Neural cell (in vitro differentiated cells): ENCODE results near the gene CMTM8. TPM values are rescaled to one million over a fixed set of nuclear protein-coding genes. Genes with fewer than 3 reads are reported as not detected.

Experiments
- H2AFZ ChIP-seq: fragments of 200-600, 300-800 bp; sonication (generic), shearing (Covaris generic); 2 replicates; pipeline ENCODE4 v1.6.0; 2014; ENCODE audit warnings: low read depth, mild to moderate bottlenecking, antibody characterized with exemption, low read length, moderate library complexity
- H3F3A ChIP-seq: fragments of 200-600 bp; shearing (Covaris generic); 2 replicates; pipeline ENCODE4 v1.6.1; 2016; ENCODE audit warnings: mild to moderate bottlenecking, moderate library complexity, mixed read lengths, antibody characterized with exemption, low read length; ENCODE audit not compliant: insufficient read depth, poor library complexity, severe bottlenecking
- H3K27ac ChIP-seq: fragments of 200-600, 300-800 bp; sonication (generic), shearing (Covaris generic); 2 replicates; pipeline ENCODE4 v1.5.1; 2014; ENCODE audit warnings: mild to moderate bottlenecking, low read length, moderate library complexity
- H3K27me3 ChIP-seq: fragments of 300-800, 200-600 bp; sonication (generic), shearing (Covaris generic); 2 replicates; pipeline ENCODE4 v1.6.0; 2014; ENCODE audit warnings: mild to moderate bottlenecking, low read depth, low read length, moderate library complexity; ENCODE audit not compliant: insufficient read depth
- H3K36me3 ChIP-seq: fragments of 300-800, 200-600 bp; sonication (generic), shearing (Covaris generic); 2 replicates; pipeline ENCODE4 v1.5.1; 2014; ENCODE audit warnings: mild to moderate bottlenecking, antibody characterized with exemption, low read length, moderate library complexity; ENCODE audit not compliant: insufficient read depth
- H3K4me2 ChIP-seq: fragments of 300-800, 200-600 bp; sonication (generic), shearing (Covaris generic); 2 replicates; pipeline ENCODE4 v1.6.0; 2014; ENCODE audit warnings: mild to moderate bottlenecking, low read length
- H3K4me3 ChIP-seq: fragments of 300-800, 200-600 bp; sonication (generic), shearing (Covaris generic); 2 replicates; pipeline ENCODE4 v1.5.1; 2014; ENCODE audit warnings: mild to moderate bottlenecking, low read length, moderate library complexity
- H3K79me2 ChIP-seq: fragments of 200-600 bp; shearing (Covaris generic); replicated peaks from 2 replicates; pipeline ENCODE4 v1.6.0; 2014; ENCODE audit warnings: mild to moderate bottlenecking, low read length, moderate library complexity; ENCODE audit not compliant: insufficient read depth
- H3K9ac ChIP-seq: fragments of 300-800, 200-600 bp; sonication (generic), shearing (Covaris generic); 2 replicates; pipeline ENCODE4 v1.6.1; 2016; ENCODE audit warnings: mild to moderate bottlenecking, low read length, mixed read lengths
- H3K9me2 ChIP-seq: fragments of 200-600 bp; shearing (Covaris generic); 2 replicates; pipeline ENCODE4 v1.6.1; 2016; ENCODE audit warnings: mild to moderate bottlenecking, low read length, mixed read lengths; ENCODE audit not compliant: insufficient read depth
- H3K9me3 ChIP-seq: fragments of 200-600, 300-800 bp; sonication (generic), shearing (Covaris generic); 2 replicates; pipeline ENCODE4 v1.6.1; 2016; ENCODE audit warnings: mild to moderate bottlenecking, mixed run types, low read length, moderate library complexity, mixed read lengths
- H4K20me1 ChIP-seq: fragments of 200-600 bp; shearing (Covaris generic); 2 replicates; pipeline ENCODE4 v1.6.1; 2016; ENCODE audit warnings: mild to moderate bottlenecking, mixed run types; ENCODE audit not compliant: insufficient read depth
- CTCF ChIP-seq: fragments of 450-650 bp; IDR thresholded peaks from 2 replicates; pipeline ENCODE4 v1.5.1; 2014; ENCODE audit warnings: antibody characterized with exemption, mild to moderate bottlenecking, moderate library complexity; ENCODE audit not compliant: poor library complexity, severe bottlenecking
- EP300 ChIP-seq: fragments of 450-650 bp; conservative IDR thresholded peaks from 2 replicates; pipeline ENCODE4 v1.6.1; 2014; ENCODE audit warnings: antibody characterized with exemption, mild to moderate bottlenecking, moderate library complexity; ENCODE audit not compliant: poor library complexity, severe bottlenecking
- EZH2 ChIP-seq: fragments of 200-600, 300-800 bp; shearing (Covaris generic), sonication (generic); IDR thresholded peaks from 2 replicates; pipeline ENCODE4 v1.6.1; 2014; ENCODE audit warnings: antibody characterized with exemption, low read length, borderline replicate concordance, mild to moderate bottlenecking; ENCODE audit not compliant: insufficient read depth, poor library complexity, severe bottlenecking
- MXI1 ChIP-seq: fragments of 450-650 bp; conservative IDR thresholded peaks from 2 replicates; pipeline ENCODE4 v1.6.1; 2014; ENCODE audit warnings: antibody characterized with exemption, mild to moderate bottlenecking; ENCODE audit not compliant: poor library complexity, severe bottlenecking
- POLR2AphosphoS5 ChIP-seq: IDR thresholded peaks from 2 replicates; pipeline ENCODE4 v1.6.1; 2012
- RAD21 ChIP-seq: fragments of 450-650 bp; conservative IDR thresholded peaks from 2 replicates; pipeline ENCODE4 v1.6.1; 2014; ENCODE audit warnings: antibody characterized with exemption, mild to moderate bottlenecking, moderate library complexity
- REST ChIP-seq: IDR thresholded peaks from 2 replicates; pipeline ENCODE4 v1.6.1; 2012; ENCODE audit warnings: borderline replicate concordance
- SMC3 ChIP-seq: fragments of 450-650 bp; conservative IDR thresholded peaks from 2 replicates; pipeline ENCODE4 v1.6.1; 2014; ENCODE audit warnings: antibody characterized with exemption, mild to moderate bottlenecking, moderate library complexity; ENCODE audit not compliant: poor library complexity
- TAF1 ChIP-seq: IDR thresholded peaks from 2 replicates; pipeline ENCODE4 v1.6.1; 2012; ENCODE audit warnings: low read depth
- polyA plus RNA-seq: library from polyadenylated mRNA; depleted of rRNA; stranded (reverse); fragments of >200 nt; gene quantifications from 2 replicates; pipeline ENCODE4 v1.2.3, GENCODE V29; 2014

CMTM8 gene
- polyA plus RNA-seq, 1 donor from 2014 or later: not detected

GRCh38 chr3:32303977-32304881, 65.7 kb downstream of the CMTM8 start:
- Histone ChIP-seq H3K9ac (no peak overlapping the region), H3K79me2 (no peaks in the 10 kb centered on the region), H3K36me3 (no peaks in the 10 kb centered on the region), H3K9me3 (no peaks in the 10 kb centered on the region), H4K20me1 (no peaks in the 10 kb centered on the region), H3K4me3 (no peak overlapping the region), H3K27ac (no peak overlapping the region), H3K4me2 (no peak overlapping the region), H2AFZ (no peak overlapping the region), H3K27me3 (no peaks in the 10 kb centered on the region), H3K9me2 (no peaks in the 10 kb centered on the region), H3F3A (no peaks in the 10 kb centered on the region)
- TF ChIP-seq CTCF (no peak), SMC3 (no peak), EP300 (no peak), REST (no peak), TAF1 (no peak), RAD21 (no peak), POLR2AphosphoS5 (no peak), EZH2 (no peak), MXI1 (no peak)

GRCh38 chr3:32305361-32305876, 66.9 kb downstream of the CMTM8 start:
- H3K27ac ChIP-seq: no peak overlapping the region
- H3F3A ChIP-seq: no peaks in the 10 kb centered on the region
- H4K20me1 ChIP-seq: no peaks in the 10 kb centered on the region
- no peaks in the 10 kb centered on the region for H3K27me3 ChIP-seq
- no peaks in the 10 kb centered on the region for H3K36me3 ChIP-seq
- no peak overlapping the region for H3K4me2 ChIP-seq
- no peaks in the 10 kb centered on the region for H3K9me2 ChIP-seq
- H3K79me2 ChIP-seq: no peaks in the 10 kb centered on the region
- H3K9me3 ChIP-seq: no peaks in the 10 kb centered on the region
- no peak overlapping the region for H3K9ac ChIP-seq
- H2AFZ ChIP-seq: no peak overlapping the region
- no peak for TF ChIP-seq REST
- no peak for TF ChIP-seq EP300
- TF ChIP-seq TAF1: no peak
- TF ChIP-seq POLR2AphosphoS5: no peak
- no peak for TF ChIP-seq MXI1
- no peak for TF ChIP-seq EZH2
- no peak overlapping the region for H3K4me3 ChIP-seq
